GM18502 (cell line): ENCODE data around the gene SUN1.
"Not testable (repeated sequence)": the region's sequence is repeated elsewhere in the genome, so short reads cannot be mapped to it uniquely, and the experiment has no call there.

Experiments used
- ATAC-seq: cut with Tn5 transposase; IDR thresholded peaks from one replicate; pipeline ENCODE4 v1.9.1; 2021; ENCODE audit warnings: mild to moderate bottlenecking; ENCODE audit not compliant: unreplicated experiment, poor library complexity

The SUN1 gene

GRCh38 chr7:832167-832967 is at the start of gene SUN1:
SUN1 (plus strand) TSS chr7:832476; CDS start chr7:832525, 49 bp downstream.
- peak; percentile 46 for ATAC-seq

GRCh38 chr7:782718-783449 is 49.4 kb upstream of the SUN1 start:
- ATAC-seq = no peak

GRCh38 chr7:783556-784490 is 48.5 kb upstream of the SUN1 start:
- no peak for ATAC-seq

- ATAC-seq = no peak
Measured at GRCh38 chr7:784971-785370, 47.3 kb upstream of the SUN1 start.

- ATAC-seq = no peak
Measured at GRCh38 chr7:785416-785815, 46.9 kb upstream of the SUN1 start.

- no peak for ATAC-seq
Measured at GRCh38 chr7:786472-787255, 45.6 kb upstream of the SUN1 start.

GRCh38 chr7:787332-788240 is 44.7 kb upstream of the SUN1 start:
- no peak for ATAC-seq

GRCh38 chr7:791519-791918 is 40.8 kb upstream of the SUN1 start:
- ATAC-seq = no peak

- ATAC-seq = no peak
Measured at GRCh38 chr7:794207-794606, 38.1 kb upstream of the SUN1 start.

GRCh38 chr7:794671-795329 is 37.5 kb upstream of the SUN1 start:
- ATAC-seq = no peak

GRCh38 chr7:796434-797169 is 35.7 kb upstream of the SUN1 start:
- ATAC-seq = not testable (repeated sequence)

GRCh38 chr7:798921-799470 is 33.3 kb upstream of the SUN1 start:
- no peak for ATAC-seq

- no peak for ATAC-seq
Measured at GRCh38 chr7:800692-801091, 31.6 kb upstream of the SUN1 start.

- not testable (repeated sequence) for ATAC-seq
Measured at GRCh38 chr7:801351-801750, 30.9 kb upstream of the SUN1 start.

GRCh38 chr7:801940-802381 is 30.3 kb upstream of the SUN1 start:
- ATAC-seq = no peak

- no peak for ATAC-seq
Measured at GRCh38 chr7:802500-803242, 29.6 kb upstream of the SUN1 start.

- ATAC-seq = no peak
Measured at GRCh38 chr7:803243-803635, 29.0 kb upstream of the SUN1 start.
